HCT116 (cell line): ENCODE data around the gene MRPL47.

Source experiments
- EZH2 ChIP-seq: fragments of 200-600 bp; sonication (generic); IDR thresholded peaks from 2 replicates; pipeline ENCODE4 v1.6.1; 2017; ENCODE audit warnings: antibody characterized with exemption, mixed run types
- SP1 ChIP-seq: IDR thresholded peaks from 2 replicates; pipeline ENCODE4 v1.6.1; 2012; ENCODE audit warnings: low read depth
- TF ChIP-seq, protein P1 (sequence below), 3 experiments: fragments of 200-600 bp in 1 of 3; sonication (generic) in 1 of 3; IDR thresholded peaks in 2 of 3; conservative IDR thresholded peaks in 1 of 3; 2 replicates each; pipeline ENCODE4 v1.5.1; 2012 to 2017; ENCODE audit warnings: low read depth in 2 of 3, low read length in 2 of 3, antibody characterized with exemption in 1 of 3, borderline replicate concordance in 1 of 3, control low read depth in 1 of 3, mild to moderate bottlenecking in 1 of 3, mixed read lengths in 1 of 3, mixed run types in 1 of 3, moderate library complexity in 1 of 3; ENCODE audit not compliant: insufficient read depth in 1 of 3

DNA sequence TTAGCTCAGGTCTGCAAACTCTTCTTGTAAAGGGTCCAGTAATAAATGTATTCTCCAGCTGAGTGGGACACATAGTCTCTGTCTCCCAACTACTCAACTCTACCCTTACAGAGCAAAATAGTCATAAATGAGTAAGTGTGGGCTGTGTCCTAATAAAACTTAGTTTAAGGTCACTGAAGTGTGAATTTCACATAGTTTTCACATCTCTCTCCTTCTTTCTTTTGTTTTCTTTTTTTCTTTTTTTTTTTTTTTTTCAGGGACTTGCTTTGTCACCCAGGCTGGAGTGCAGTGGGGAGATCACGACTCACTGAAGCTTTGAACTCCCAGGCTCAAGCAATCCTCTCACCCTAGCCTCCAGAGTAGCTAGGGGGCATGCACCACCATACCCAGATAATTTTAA is 43.6 kb downstream of the MRPL47 start:
- TF ChIP-seq, protein P1, sequence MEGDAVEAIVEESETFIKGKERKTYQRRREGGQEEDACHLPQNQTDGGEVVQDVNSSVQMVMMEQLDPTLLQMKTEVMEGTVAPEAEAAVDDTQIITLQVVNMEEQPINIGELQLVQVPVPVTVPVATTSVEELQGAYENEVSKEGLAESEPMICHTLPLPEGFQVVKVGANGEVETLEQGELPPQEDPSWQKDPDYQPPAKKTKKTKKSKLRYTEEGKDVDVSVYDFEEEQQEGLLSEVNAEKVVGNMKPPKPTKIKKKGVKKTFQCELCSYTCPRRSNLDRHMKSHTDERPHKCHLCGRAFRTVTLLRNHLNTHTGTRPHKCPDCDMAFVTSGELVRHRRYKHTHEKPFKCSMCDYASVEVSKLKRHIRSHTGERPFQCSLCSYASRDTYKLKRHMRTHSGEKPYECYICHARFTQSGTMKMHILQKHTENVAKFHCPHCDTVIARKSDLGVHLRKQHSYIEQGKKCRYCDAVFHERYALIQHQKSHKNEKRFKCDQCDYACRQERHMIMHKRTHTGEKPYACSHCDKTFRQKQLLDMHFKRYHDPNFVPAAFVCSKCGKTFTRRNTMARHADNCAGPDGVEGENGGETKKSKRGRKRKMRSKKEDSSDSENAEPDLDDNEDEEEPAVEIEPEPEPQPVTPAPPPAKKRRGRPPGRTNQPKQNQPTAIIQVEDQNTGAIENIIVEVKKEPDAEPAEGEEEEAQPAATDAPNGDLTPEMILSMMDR (IDR thresholded peaks at IDR 0.05 in 2 of 3, conservative IDR thresholded peaks at IDR 0.05 in 1 of 3; ENCODE audit: borderline replicate concordance in 1 of 3, insufficient read depth in 1 of 3, low read depth in 2 of 3, low read length in 2 of 3) = no peak
- TF ChIP-seq SP1 (no peak), EZH2 (no peak)
